ENCODE measurements around the gene STK10.

- TF ChIP-seq, protein P1, sequence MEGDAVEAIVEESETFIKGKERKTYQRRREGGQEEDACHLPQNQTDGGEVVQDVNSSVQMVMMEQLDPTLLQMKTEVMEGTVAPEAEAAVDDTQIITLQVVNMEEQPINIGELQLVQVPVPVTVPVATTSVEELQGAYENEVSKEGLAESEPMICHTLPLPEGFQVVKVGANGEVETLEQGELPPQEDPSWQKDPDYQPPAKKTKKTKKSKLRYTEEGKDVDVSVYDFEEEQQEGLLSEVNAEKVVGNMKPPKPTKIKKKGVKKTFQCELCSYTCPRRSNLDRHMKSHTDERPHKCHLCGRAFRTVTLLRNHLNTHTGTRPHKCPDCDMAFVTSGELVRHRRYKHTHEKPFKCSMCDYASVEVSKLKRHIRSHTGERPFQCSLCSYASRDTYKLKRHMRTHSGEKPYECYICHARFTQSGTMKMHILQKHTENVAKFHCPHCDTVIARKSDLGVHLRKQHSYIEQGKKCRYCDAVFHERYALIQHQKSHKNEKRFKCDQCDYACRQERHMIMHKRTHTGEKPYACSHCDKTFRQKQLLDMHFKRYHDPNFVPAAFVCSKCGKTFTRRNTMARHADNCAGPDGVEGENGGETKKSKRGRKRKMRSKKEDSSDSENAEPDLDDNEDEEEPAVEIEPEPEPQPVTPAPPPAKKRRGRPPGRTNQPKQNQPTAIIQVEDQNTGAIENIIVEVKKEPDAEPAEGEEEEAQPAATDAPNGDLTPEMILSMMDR (conservative IDR thresholded peaks at IDR 0.05 in 1 of 2, IDR thresholded peaks at IDR 0.05 in 1 of 2; ENCODE audit: extremely low read depth in 1 of 2, insufficient read depth in 1 of 2, low read depth in 1 of 2, low read length in 2 of 2), result no peak
- TF ChIP-seq EZH2 (IDR thresholded peaks at IDR 0.05; ENCODE audit: borderline replicate concordance, low read length), result no peak
Measured at GRCh38 chr5:172163346-172163745, 24.7 kb downstream of the STK10 start.
